HEK293T (cell line): ENCODE results near the gene TMEM119.

Experiments used
- ARNT ChIP-seq: fragments of 450-650 bp; IDR thresholded peaks from 2 replicates; pipeline ENCODE4 v1.6.1; 2017; ENCODE audit warnings: mild to moderate bottlenecking
- BHLHE40 ChIP-seq: fragments of 450-650 bp; IDR thresholded peaks from 2 replicates; pipeline ENCODE4 v1.6.1; 2016; ENCODE audit warnings: mild to moderate bottlenecking, moderate library complexity, borderline replicate concordance
- CTBP1 ChIP-seq: fragments of 450-650 bp; IDR thresholded peaks from 2 replicates; pipeline ENCODE4 v1.6.1; 2016; ENCODE audit warnings: borderline replicate concordance
- ELF4 ChIP-seq: fragments of 450-650 bp; IDR thresholded peaks from 2 replicates; pipeline ENCODE4 v1.6.1; 2017; ENCODE audit warnings: antibody characterized with exemption
- FOXA1 ChIP-seq: fragments of 450-650 bp; IDR thresholded peaks from 2 replicates; pipeline ENCODE4 v1.6.1; 2016; ENCODE audit warnings: mild to moderate bottlenecking
- FOXK2 ChIP-seq: fragments of 450-650 bp; IDR thresholded peaks from 2 replicates; pipeline ENCODE4 v1.6.1; 2016; ENCODE audit warnings: mild to moderate bottlenecking
- FOXM1 ChIP-seq: fragments of 450-650 bp; IDR thresholded peaks from 2 replicates; pipeline ENCODE4 v1.6.1; 2017; ENCODE audit warnings: mild to moderate bottlenecking, borderline replicate concordance
- L3MBTL2 ChIP-seq: fragments of 450-650 bp; conservative IDR thresholded peaks from 2 replicates; pipeline ENCODE4 v1.6.1; 2016; ENCODE audit warnings: mild to moderate bottlenecking
- LEF1 ChIP-seq: fragments of 450-650 bp; IDR thresholded peaks from 2 replicates; pipeline ENCODE4 v1.6.1; 2017; ENCODE audit warnings: mild to moderate bottlenecking, borderline replicate concordance
- PKNOX1 ChIP-seq: fragments of 450-650 bp; IDR thresholded peaks from 2 replicates; pipeline ENCODE4 v1.6.1; 2016
- SP1 ChIP-seq: fragments of 450-650 bp; IDR thresholded peaks from 2 replicates; pipeline ENCODE4 v1.6.1; 2017
- SUZ12 ChIP-seq: fragments of 450-650 bp; IDR thresholded peaks from 2 replicates; pipeline ENCODE4 v1.6.1; 2016; ENCODE audit warnings: mild to moderate bottlenecking

DNA sequence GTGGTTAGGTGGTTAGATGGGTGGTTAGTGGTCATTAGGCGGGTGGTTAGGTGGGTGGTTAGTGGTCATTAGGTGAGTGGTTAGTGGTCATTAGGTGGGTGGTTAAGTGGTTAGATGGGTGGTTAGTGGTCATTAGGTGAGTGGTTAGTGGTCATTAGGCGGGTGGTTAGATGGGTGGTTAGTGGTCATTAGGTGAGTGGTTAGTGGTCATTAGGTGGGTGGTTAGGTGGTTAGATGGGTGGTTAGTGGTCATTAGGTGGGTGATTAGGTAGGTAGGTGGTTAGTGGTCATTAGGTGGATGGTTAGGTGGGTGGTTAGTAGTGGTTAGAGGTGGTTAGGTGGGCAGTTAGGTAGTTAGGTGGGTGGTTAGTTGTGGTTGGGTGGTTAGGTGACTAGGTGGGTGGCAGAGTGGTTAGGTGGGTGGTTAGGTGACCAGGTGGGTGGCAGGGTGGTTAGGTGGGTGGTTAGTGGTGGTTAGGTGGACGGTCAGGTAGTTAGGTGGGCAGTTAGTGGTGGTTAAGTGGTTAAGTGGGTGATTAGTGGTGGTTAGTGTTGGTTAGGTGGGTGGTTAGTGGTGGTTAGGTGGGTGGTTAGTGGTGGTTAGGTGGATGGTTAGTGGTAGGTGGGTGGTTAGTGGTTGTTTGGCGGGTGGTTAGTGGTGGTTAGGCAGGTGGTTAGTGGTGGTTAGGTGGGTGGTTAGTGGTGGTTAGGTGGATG lies 8.0 kb upstream of the TMEM119 start:
- TF ChIP-seq ARNT, result no peak
- no peak for TF ChIP-seq SUZ12
- no peak for TF ChIP-seq FOXA1
- TF ChIP-seq LEF1, result no peak
- TF ChIP-seq L3MBTL2, result no peak
- no peak for TF ChIP-seq FOXK2
- TF ChIP-seq FOXM1, result no peak
- no peak for TF ChIP-seq SP1
- TF ChIP-seq CTBP1, result no peak
- no peak for TF ChIP-seq BHLHE40
- TF ChIP-seq ELF4, result no peak
- no peak for TF ChIP-seq PKNOX1
